Measurements from ENCODE around the gene NABP1.

GRCh38 chr2:191701696-191702095 is 23.8 kb downstream of the NABP1 start:
- TF ChIP-seq CTCF (IDR thresholded peaks at IDR 0.05) (no peak), POLR2A (IDR thresholded peaks at IDR 0.05) (no peak)

All from right lobe of liver (tissue), 4 donors.